GM18520 (cell line): ENCODE data around the gene SUV39H2.
"Not testable (repeated sequence)": the region's sequence is repeated elsewhere in the genome, so short reads cannot be mapped to it uniquely, and the experiment has no call there.

ENCODE experiments used
- ATAC-seq: cut with Tn5 transposase; IDR thresholded peaks from one replicate; pipeline ENCODE4 v1.9.1; 2021; ENCODE audit not compliant: unreplicated experiment

Gene SUV39H2

GRCh38 chr10:14873090-14873760 is 5.4 kb upstream of the SUV39H2 start:
- no peak for ATAC-seq

- no peak for ATAC-seq
These were observed 2.7 kb upstream of the SUV39H2 start for GRCh38 chr10:14875941-14876340.

- no peak for ATAC-seq
These were observed 1.9 kb upstream of the SUV39H2 start for GRCh38 chr10:14876764-14877163.

GRCh38 chr10:14879124-14879927 is 660 bp downstream of the SUV39H2 start:
- no peak for ATAC-seq

GRCh38 chr10:14879928-14880193 is 1.2 kb downstream of the SUV39H2 start:
- no peak for ATAC-seq

GRCh38 chr10:14880229-14880628 is 1.6 kb downstream of the SUV39H2 start:
- no peak for ATAC-seq

- ATAC-seq, result no peak
These were observed 5.4 kb downstream of the SUV39H2 start for GRCh38 chr10:14884082-14884481.

- no peak for ATAC-seq
These were observed 10.7 kb downstream of the SUV39H2 start for GRCh38 chr10:14889318-14889717.

GRCh38 chr10:14891151-14891550 is 12.5 kb downstream of the SUV39H2 start:
- ATAC-seq, result no peak

GRCh38 chr10:14904316-14904732 is 25.7 kb downstream of the SUV39H2 start:
- ATAC-seq, result no peak

- ATAC-seq, result no peak
These were observed 26.2 kb downstream of the SUV39H2 start for GRCh38 chr10:14904864-14905263.

- no peak for ATAC-seq
These were observed 27.2 kb downstream of the SUV39H2 start for GRCh38 chr10:14905890-14906289.

GRCh38 chr10:14906765-14907164 is 28.1 kb downstream of the SUV39H2 start:
- no peak for ATAC-seq

- ATAC-seq, result not testable (repeated sequence)
These were observed 28.9 kb downstream of the SUV39H2 start for GRCh38 chr10:14907591-14907990.

- no peak for ATAC-seq
These were observed 30.4 kb downstream of the SUV39H2 start for GRCh38 chr10:14909101-14909500.

- no peak for ATAC-seq
These were observed 32.3 kb downstream of the SUV39H2 start for GRCh38 chr10:14910953-14911352.

GRCh38 chr10:14911801-14912200 is 33.1 kb downstream of the SUV39H2 start:
- ATAC-seq, result no peak

- ATAC-seq, result no peak
These were observed 37.9 kb downstream of the SUV39H2 start for GRCh38 chr10:14916600-14916999.

- ATAC-seq, result no peak
These were observed 39.2 kb downstream of the SUV39H2 start for GRCh38 chr10:14917827-14918226.

GRCh38 chr10:14918964-14919363 is 40.3 kb downstream of the SUV39H2 start:
- ATAC-seq, result no peak

- no peak for ATAC-seq
These were observed 45.3 kb downstream of the SUV39H2 start for GRCh38 chr10:14924013-14924412.

- ATAC-seq, result no peak
These were observed 46.6 kb downstream of the SUV39H2 start for GRCh38 chr10:14925268-14925667.

GRCh38 chr10:14926061-14926470 is 47.4 kb downstream of the SUV39H2 start:
- ATAC-seq, result no peak
